ENCODE results near the gene AHSA1.

DNA sequence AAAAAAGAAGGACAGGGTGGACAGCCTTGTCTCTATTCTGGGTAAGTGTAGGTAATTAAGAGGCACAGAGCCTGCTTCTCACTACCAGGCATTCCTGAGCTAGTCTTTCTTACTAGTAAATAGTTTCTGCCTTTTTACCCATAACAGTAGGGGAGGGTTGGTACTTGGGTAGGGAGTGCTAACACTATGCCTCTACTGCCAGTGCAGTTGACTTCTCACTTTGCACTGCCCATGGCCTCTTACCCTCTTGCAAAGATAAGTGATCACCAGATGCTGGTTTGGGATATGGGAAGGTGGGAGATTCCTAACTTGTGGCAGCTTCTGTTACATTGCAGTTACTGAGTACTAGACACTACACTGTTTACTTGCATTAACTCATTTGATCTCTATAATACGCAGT, 11.6 kb downstream of the AHSA1 start:
- no peak for TF ChIP-seq POLR2A (IDR thresholded peaks at IDR 0.05)
- TF ChIP-seq, protein P1, sequence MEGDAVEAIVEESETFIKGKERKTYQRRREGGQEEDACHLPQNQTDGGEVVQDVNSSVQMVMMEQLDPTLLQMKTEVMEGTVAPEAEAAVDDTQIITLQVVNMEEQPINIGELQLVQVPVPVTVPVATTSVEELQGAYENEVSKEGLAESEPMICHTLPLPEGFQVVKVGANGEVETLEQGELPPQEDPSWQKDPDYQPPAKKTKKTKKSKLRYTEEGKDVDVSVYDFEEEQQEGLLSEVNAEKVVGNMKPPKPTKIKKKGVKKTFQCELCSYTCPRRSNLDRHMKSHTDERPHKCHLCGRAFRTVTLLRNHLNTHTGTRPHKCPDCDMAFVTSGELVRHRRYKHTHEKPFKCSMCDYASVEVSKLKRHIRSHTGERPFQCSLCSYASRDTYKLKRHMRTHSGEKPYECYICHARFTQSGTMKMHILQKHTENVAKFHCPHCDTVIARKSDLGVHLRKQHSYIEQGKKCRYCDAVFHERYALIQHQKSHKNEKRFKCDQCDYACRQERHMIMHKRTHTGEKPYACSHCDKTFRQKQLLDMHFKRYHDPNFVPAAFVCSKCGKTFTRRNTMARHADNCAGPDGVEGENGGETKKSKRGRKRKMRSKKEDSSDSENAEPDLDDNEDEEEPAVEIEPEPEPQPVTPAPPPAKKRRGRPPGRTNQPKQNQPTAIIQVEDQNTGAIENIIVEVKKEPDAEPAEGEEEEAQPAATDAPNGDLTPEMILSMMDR (IDR thresholded peaks at IDR 0.05) = no peak
